Neuronal stem cell (in vitro differentiated cells): ENCODE results near the gene SH3BP4.

Experiments used
- DNase-seq: peaks from one replicate; pipeline ENCODE4 v3.0.0-alpha.2; 2013; ENCODE audit warnings: low spot score
- H2AFZ ChIP-seq: one replicate; pipeline ENCODE4 v1.6.1; 2013; ENCODE audit warnings: mild to moderate bottlenecking, low read length, inconsistent platforms
- H2AK5ac ChIP-seq: 2 replicates; pipeline ENCODE4 v1.6.1; 2013; ENCODE audit warnings: low read depth, mild to moderate bottlenecking, inconsistent platforms, low read length, moderate library complexity, mixed read lengths
- H2BK120ac ChIP-seq: 2 replicates; pipeline ENCODE4 v1.6.1; 2013; ENCODE audit warnings: low read depth, mild to moderate bottlenecking, inconsistent platforms, low read length, moderate library complexity, mixed read lengths
- H2BK12ac ChIP-seq: one replicate; pipeline ENCODE4 v1.6.1; 2013; ENCODE audit warnings: low read length, inconsistent platforms
- H2BK15ac ChIP-seq: 2 replicates; pipeline ENCODE4 v1.6.1; 2013; ENCODE audit warnings: mild to moderate bottlenecking, low read length, inconsistent platforms, mixed read lengths
- H2BK5ac ChIP-seq: one replicate; pipeline ENCODE4 v1.6.1; 2013; ENCODE audit warnings: inconsistent platforms, mild to moderate bottlenecking, low read length, moderate library complexity
- H3K14ac ChIP-seq: one replicate; pipeline ENCODE4 v1.6.1; 2013; ENCODE audit warnings: low read length, inconsistent platforms
- H3K18ac ChIP-seq: 2 replicates; pipeline ENCODE4 v1.6.1; 2013; ENCODE audit warnings: low read length, inconsistent platforms
- H3K23ac ChIP-seq: 2 replicates; pipeline ENCODE4 v1.6.1; 2013; ENCODE audit warnings: low read depth, mild to moderate bottlenecking, mixed read lengths, low read length, inconsistent platforms; ENCODE audit not compliant: poor library complexity
- H3K27ac ChIP-seq: replicated peaks from 3 replicates; pipeline ENCODE4 v1.5.1; 2013; ENCODE audit warnings: low read length, inconsistent platforms
- H3K27me3 ChIP-seq, 3 experiments: 2 replicates each; pipeline ENCODE4 v1.6.1; 2013; ENCODE audit warnings: low read length in 3 of 3, mild to moderate bottlenecking in 2 of 3, inconsistent platforms in 1 of 3, low read depth in 1 of 3, mixed read lengths in 1 of 3, moderate library complexity in 1 of 3; ENCODE audit not compliant: control insufficient read depth in 3 of 3, insufficient read depth in 3 of 3
- H3K36me3 ChIP-seq, 2 donors: replicated peaks in 1 of 2; 2 replicates each; pipeline ENCODE4 v1.6.1; 2013; ENCODE audit warnings: low read length in 2 of 2; ENCODE audit not compliant: control insufficient read depth in 2 of 2, insufficient read depth in 2 of 2
- H3K4ac ChIP-seq: 2 replicates; pipeline ENCODE4 v1.6.1; 2013; ENCODE audit warnings: inconsistent platforms, mild to moderate bottlenecking, low read length, moderate library complexity
- H3K4me1 ChIP-seq, 2 donors: 1 replicate in 1 of 2; 2 replicates in 1 of 2; pipeline ENCODE4 v1.6.1; 2013; ENCODE audit warnings: low read length in 2 of 2, low read depth in 1 of 2; ENCODE audit not compliant: control insufficient read depth in 2 of 2, insufficient read depth in 1 of 2
- H3K4me2 ChIP-seq: one replicate; pipeline ENCODE4 v1.6.1; 2013; ENCODE audit warnings: mild to moderate bottlenecking, low read length, inconsistent platforms; ENCODE audit not compliant: insufficient read depth, poor library complexity, severe bottlenecking
- H3K4me3 ChIP-seq, 2 donors: 2 replicates each; pipeline ENCODE4 v1.5.1; 2013; ENCODE audit warnings: low read length in 2 of 2, mild to moderate bottlenecking in 2 of 2, inconsistent platforms in 1 of 2, moderate library complexity in 1 of 2
- H3K79me1 ChIP-seq: one replicate; pipeline ENCODE4 v1.6.1; 2013; ENCODE audit warnings: low read depth, mild to moderate bottlenecking, inconsistent platforms, low read length, moderate library complexity
- H3K9ac ChIP-seq: one replicate; pipeline ENCODE4 v1.6.1; 2013; ENCODE audit warnings: mild to moderate bottlenecking, low read depth, low read length, inconsistent platforms; ENCODE audit not compliant: poor library complexity
- H3K9me3 ChIP-seq, 2 donors: replicated peaks in 1 of 2; 2 replicates each; pipeline versions ENCODE3 to v1.6.1; 2013; ENCODE audit warnings: low read length in 2 of 2, mild to moderate bottlenecking in 2 of 2, inconsistent platforms in 1 of 2, low read depth in 1 of 2, mixed read lengths in 1 of 2, moderate library complexity in 1 of 2; ENCODE audit not compliant: control insufficient read depth in 2 of 2, insufficient read depth in 1 of 2
- H4K8ac ChIP-seq: one replicate; pipeline ENCODE4 v1.6.1; 2013; ENCODE audit warnings: low read depth, mild to moderate bottlenecking, inconsistent platforms, low read length, moderate library complexity
- H4K91ac ChIP-seq: one replicate; pipeline ENCODE4 v1.6.1; 2013; ENCODE audit warnings: low read length, low read depth, mild to moderate bottlenecking, inconsistent platforms; ENCODE audit not compliant: poor library complexity
- WGBS, 2 donors: extraction: QIAGEN DNeasy Blood & Tissue Kit; methylation state at CpG; one replicate each; pipeline ENCODE4 v1.1.7; 2013; ENCODE audit warnings: missing lambda C conversion rate in 2 of 2, mixed read lengths in 1 of 2; ENCODE audit not compliant: insufficient read length in 2 of 2, insufficient replicate concordance in 1 of 2; ENCODE audit errors: extremely low coverage in 2 of 2; 5-methylcytosine and 5-hydroxymethylcytosine counted together

The SH3BP4 gene

GRCh38 chr2:235006461-235006860 lies 54.6 kb downstream of the SH3BP4 start:
- Histone ChIP-seq H2BK120ac (no peak overlapping the region), H4K91ac (no peak overlapping the region), H3K18ac (peak overlapping the region; percentile 23), H3K4me3 (no peak overlapping the region), H3K27me3 (no peaks in the 10 kb centered on the region), H3K27ac (no peak overlapping the region), H3K23ac (no peak overlapping the region), H2BK5ac (no peak overlapping the region), H3K4me2 (no peak overlapping the region), H3K9me3 (peaks cover 2 to 19% of the 10 kb centered on the region in 2 donors), H3K79me1 (peaks cover 19% of the 10 kb centered on the region), H3K14ac (no peak overlapping the region), H3K9ac (no peak overlapping the region), H3K36me3 (peaks cover 2 to 65% of the 10 kb centered on the region in 2 donors), H2BK12ac (no peak overlapping the region), H3K4me1 (peaks cover 20 to 22% of the 10 kb centered on the region in 2 donors), H2BK15ac (peak overlapping the region; percentile 23), H2AFZ (no peak overlapping the region), H2AK5ac (peak overlapping the region; percentile 28), H3K4ac (no peak overlapping the region), H4K8ac (no peak overlapping the region)
- WGBS, 2 donors: no CpG with 5 or more reads among the region's 10 CpGs
- no peak for DNase-seq

- peaks cover 2 to 62% of the 10 kb centered on the region in 2 donors for H3K36me3 ChIP-seq
- H2BK120ac ChIP-seq: no peak overlapping the region
Measured at GRCh38 chr2:235006986-235007385, 55.2 kb downstream of the SH3BP4 start.

GRCh38 chr2:235007664-235008457 lies 56.0 kb downstream of the SH3BP4 start:
- Histone ChIP-seq H2BK15ac (no peak overlapping the region), H3K14ac (peak overlapping the region; percentile 59), H4K91ac (no peak overlapping the region), H2AK5ac (peak overlapping the region; percentile 40), H2BK120ac (no peak overlapping the region), H2BK5ac (peak overlapping the region; percentile 19), H3K4me3 (no peak overlapping the region), H2AFZ (no peak overlapping the region), H2BK12ac (peak overlapping the region; percentile 24), H3K9me3 (peaks cover 2 to 17% of the 10 kb centered on the region in 2 donors), H3K4ac (no peak overlapping the region), H3K27me3 (no peaks in the 10 kb centered on the region), H3K18ac (peak overlapping the region; percentile 61), H3K9ac (peak overlapping the region; percentile 24), H3K27ac (no peak overlapping the region), H3K36me3 (peaks cover 2 to 55% of the 10 kb centered on the region in 2 donors), H3K23ac (peak overlapping the region; percentile 52), H3K79me1 (peaks cover 19% of the 10 kb centered on the region), H3K4me2 (no peak overlapping the region), H4K8ac (no peak overlapping the region), H3K4me1 (peaks cover 27 to 34% of the 10 kb centered on the region in 2 donors)
- WGBS, 2 donors: no CpG with 5 or more reads among the region's 25 CpGs
- no peak for DNase-seq

More at GRCh38 chr2:235006986-235007385, 55.2 kb downstream of the SH3BP4 start:
- no peak for DNase-seq
- H2AFZ ChIP-seq: no peak overlapping the region
- no peak overlapping the region for H2BK15ac ChIP-seq
- peak overlapping the region; percentile 9 for H3K23ac ChIP-seq
- WGBS, 2 donors: no CpG with 5 or more reads among the region's 6 CpGs
- peak overlapping the region; percentile 19 for H2BK5ac ChIP-seq
- H4K91ac ChIP-seq: no peak overlapping the region
- no peaks in the 10 kb centered on the region for H3K27me3 ChIP-seq
- no peak overlapping the region for H4K8ac ChIP-seq
- H2AK5ac ChIP-seq: peak overlapping the region; percentile 40
- H3K18ac ChIP-seq: peak overlapping the region; percentile 35
- H3K14ac ChIP-seq: no peak overlapping the region
- no peak overlapping the region for H3K4me2 ChIP-seq
- H3K79me1 ChIP-seq: peaks cover 19% of the 10 kb centered on the region
- peaks cover 2 to 17% of the 10 kb centered on the region in 2 donors for H3K9me3 ChIP-seq
- peaks cover 25% of the 10 kb centered on the region in 2 donors for H3K4me1 ChIP-seq
- no peak overlapping the region for H3K27ac ChIP-seq
- no peak overlapping the region for H3K4me3 ChIP-seq
- no peak overlapping the region for H2BK12ac ChIP-seq
- H3K9ac ChIP-seq: no peak overlapping the region
- no peak overlapping the region for H3K4ac ChIP-seq

GRCh38 chr2:235008584-235009044 lies 56.8 kb downstream of the SH3BP4 start:
- Histone ChIP-seq H3K14ac (no peak overlapping the region), H2BK15ac (no peak overlapping the region), H3K4ac (no peak overlapping the region), H3K4me1 (peaks cover 27 to 38% of the 10 kb centered on the region in 2 donors), H3K9ac (no peak overlapping the region), H4K8ac (no peak overlapping the region), H2BK120ac (no peak overlapping the region), H3K27ac (no peak overlapping the region), H3K9me3 (peaks cover 2 to 17% of the 10 kb centered on the region in 2 donors), H3K18ac (no peak overlapping the region), H3K4me2 (no peak overlapping the region), H2BK12ac (no peak overlapping the region), H3K27me3 (no peaks in the 10 kb centered on the region), H4K91ac (no peak overlapping the region), H3K4me3 (no peak overlapping the region), H3K23ac (no peak overlapping the region), H3K79me1 (peaks cover 16% of the 10 kb centered on the region), H2AK5ac (no peak overlapping the region), H3K36me3 (peaks cover 0 to 58% of the 10 kb centered on the region in 2 donors), H2AFZ (no peak overlapping the region), H2BK5ac (no peak overlapping the region)
- WGBS, 2 donors: no CpG with 5 or more reads among the region's 6 CpGs
- DNase-seq: no peak
